HG03521 (cell line): ENCODE results near the gene RPS6KB2.
"Not testable (repeated sequence)": the region's sequence is repeated elsewhere in the genome, so short reads cannot be mapped to it uniquely, and the experiment has no call there.

ENCODE experiments used
- ATAC-seq: cut with Tn5 transposase; IDR thresholded peaks from one replicate; pipeline ENCODE4 v1.9.1; 2021; ENCODE audit warnings: mild to moderate bottlenecking, moderate library complexity; ENCODE audit not compliant: unreplicated experiment

The RPS6KB2 gene

GRCh38 chr11:67427364-67427859, 882 bp upstream of the RPS6KB2 start:
- not testable (repeated sequence) for ATAC-seq

GRCh38 chr11:67429038-67429668, 859 bp downstream of the RPS6KB2 start:
- ATAC-seq: no peak

GRCh38 chr11:67429722-67430121, 1.4 kb downstream of the RPS6KB2 start:
- no peak for ATAC-seq

GRCh38 chr11:67431346-67432249, 3.3 kb downstream of the RPS6KB2 start:
- ATAC-seq: no peak

- ATAC-seq: no peak
Measured at GRCh38 chr11:67432655-67433349, 4.5 kb downstream of the RPS6KB2 start.

- no peak for ATAC-seq
Measured at GRCh38 chr11:67433536-67434394, 5.5 kb downstream of the RPS6KB2 start.

GRCh38 chr11:67434395-67434881, 6.1 kb downstream of the RPS6KB2 start:
- ATAC-seq: no peak

- ATAC-seq: no peak
Measured at GRCh38 chr11:67435031-67435726, 6.9 kb downstream of the RPS6KB2 start.

- no peak for ATAC-seq
Measured at GRCh38 chr11:67435727-67436458, 7.6 kb downstream of the RPS6KB2 start.

GRCh38 chr11:67436459-67437081, 8.3 kb downstream of the RPS6KB2 start:
- no peak for ATAC-seq

- no peak for ATAC-seq
Measured at GRCh38 chr11:67437082-67437808, 9.0 kb downstream of the RPS6KB2 start, which contains the start of gene PTPRCAP. TSS of gene PTPRCAP (minus strand) at chr11:67437682. CDS start at chr11:67437619, 63 bp downstream.

- no peak for ATAC-seq
Measured at GRCh38 chr11:67437809-67438157, 9.5 kb downstream of the RPS6KB2 start.

- ATAC-seq: no peak
Measured at GRCh38 chr11:67438158-67438902, 10.0 kb downstream of the RPS6KB2 start.

GRCh38 chr11:67439321-67440228, 11.3 kb downstream of the RPS6KB2 start:
- ATAC-seq: no peak

- ATAC-seq: no peak
Measured at GRCh38 chr11:67440229-67441097, 12.2 kb downstream of the RPS6KB2 start.
